Cardiac muscle cell (in vitro differentiated cells and primary cell): ENCODE data around the gene AGAP2. TPM values are rescaled to one million over a fixed set of nuclear protein-coding genes. Genes with fewer than 3 reads are reported as not detected.

Experiments used
- DNase-seq, 2 donors: peaks; one replicate each; pipeline versions ENCODE4 v3.0.0 to v3.0.0-alpha.2; 2010 to 2017; ENCODE audit warnings: low read depth in 1 of 2, low spot score in 1 of 2
- H3K27ac ChIP-seq: fragments of 200-600 bp; sonication (generic); 2 replicates; pipeline ENCODE4 v1.5.1; 2016
- H3K27me3 ChIP-seq: fragments of 200-600 bp; sonication (generic); 2 replicates; pipeline ENCODE4 v1.6.0; 2016; ENCODE audit warnings: control low read depth
- H3K36me3 ChIP-seq: fragments of 200-600 bp; sonication (generic); 2 replicates; pipeline ENCODE4 v1.5.1; 2016; ENCODE audit warnings: control low read depth
- H3K4me1 ChIP-seq: fragments of 200-600 bp; sonication (generic); 2 replicates; pipeline ENCODE4 v1.8.1; 2017; ENCODE audit warnings: low read depth, mild to moderate bottlenecking, mixed run types
- H3K4me3 ChIP-seq: fragments of 200-600 bp; sonication (generic); 2 replicates; pipeline ENCODE4 v1.5.1; 2016; ENCODE audit warnings: mild to moderate bottlenecking
- H3K9me3 ChIP-seq: fragments of 200-600 bp; sonication (generic); 2 replicates; pipeline ENCODE4 v1.5.1; 2017; ENCODE audit warnings: low read depth, mild to moderate bottlenecking, control low read depth
- CTCF ChIP-seq: IDR thresholded peaks from 2 replicates; pipeline ENCODE4 v1.5.1; 2012; ENCODE audit warnings: low read depth, mild to moderate bottlenecking, low read length
- polyA plus RNA-seq: library from polyadenylated mRNA; unstranded; fragments of >200 nt; fragmentation: Nextera tagmentation; extraction: Ambion mirVana; gene quantifications from 2 replicates; pipeline ENCODE4 v1.2.1, GENCODE V29; 2016
- total RNA-seq: library from RNA; depleted of rRNA; stranded (reverse); fragments of >200 nt; gene quantifications from 2 replicates; pipeline ENCODE4 v1.2.3, GENCODE V29; 2016

AGAP2 gene
- total and polyA plus RNA-seq, 2 experiments from 2014 or later = 0.10 to 0.33 TPM

- H3K27me3 ChIP-seq = peaks cover 15% of the 10 kb centered on the region
- H3K27ac ChIP-seq = no peak overlapping the region
- peak overlapping the region; percentile 3 for H3K4me3 ChIP-seq
- H3K36me3 ChIP-seq = peaks cover 18% of the 10 kb centered on the region
- no peaks in the 10 kb centered on the region for H3K9me3 ChIP-seq
- no peak for DNase-seq
- no peak for TF ChIP-seq CTCF
- H3K4me1 ChIP-seq = peaks cover 12% of the 10 kb centered on the region
Measured at GRCh38 chr12:57752668-57753000, 14.1 kb upstream of the AGAP2 start.

GRCh38 chr12:57751788-57752667 lies 13.5 kb upstream of the AGAP2 start, which contains the start of gene CDK4:
CDK4 (minus strand) TSS chr12:57752310; CDS start chr12:57751717, 593 bp downstream.
- peaks cover 22% of the 10 kb centered on the region for H3K36me3 ChIP-seq
- no peaks in the 10 kb centered on the region for H3K9me3 ChIP-seq
- peaks cover 12% of the 10 kb centered on the region for H3K4me1 ChIP-seq
- H3K4me3 ChIP-seq = peak within 1 kb of the TSS; percentile 64
- peaks cover 14% of the 10 kb centered on the region for H3K27me3 ChIP-seq
- peak within 1 kb of the TSS; percentile 87 for H3K27ac ChIP-seq
- DNase-seq = peak; percentile 99 to 100
- no peak for TF ChIP-seq CTCF

- peak overlapping the region; percentile 87 for H3K27ac ChIP-seq
- DNase-seq = no peak
Measured at GRCh38 chr12:57751432-57751787, 12.9 kb upstream of the AGAP2 start.

GRCh38 chr12:57750561-57751431 lies 12.3 kb upstream of the AGAP2 start:
- Histone ChIP-seq H3K36me3 (peaks cover 30% of the 10 kb centered on the region), H3K4me3 (peak overlapping the region; percentile 64), H3K27me3 (peaks cover 2% of the 10 kb centered on the region), H3K27ac (no peak overlapping the region), H3K4me1 (peaks cover 4% of the 10 kb centered on the region), H3K9me3 (no peaks in the 10 kb centered on the region)
- no peak for TF ChIP-seq CTCF
- DNase-seq = no peak

More at GRCh38 chr12:57751432-57751787, 12.9 kb upstream of the AGAP2 start:
- Histone ChIP-seq H3K27me3 (peaks cover 8% of the 10 kb centered on the region), H3K36me3 (peaks cover 28% of the 10 kb centered on the region), H3K4me3 (peak overlapping the region; percentile 64), H3K9me3 (no peaks in the 10 kb centered on the region), H3K4me1 (peaks cover 8% of the 10 kb centered on the region)
- no peak for TF ChIP-seq CTCF

- no peak for DNase-seq
- Histone ChIP-seq H3K9me3 (no peaks in the 10 kb centered on the region), H3K36me3 (peaks cover 30% of the 10 kb centered on the region), H3K4me1 (peaks cover 4% of the 10 kb centered on the region), H3K27ac (no peak overlapping the region), H3K4me3 (no peak overlapping the region), H3K27me3 (no peaks in the 10 kb centered on the region)
- no peak for TF ChIP-seq CTCF
Measured at GRCh38 chr12:57749061-57749460, 10.5 kb upstream of the AGAP2 start.
